Activated T-helper 17 cell treated with anti-CD3 and anti-CD28 coated beads, Interleukin-2, amount 50 U/mL, for 72 hours (primary cell): ENCODE data around the gene ANKRD17. TPM values are rescaled to one million over a fixed set of nuclear protein-coding genes. Genes with fewer than 3 reads are reported as not detected.
A peak's percentile ranks its signal among the peaks of the same experiment; 100 is the strongest.
"Not testable (repeated sequence)": the region's sequence is repeated elsewhere in the genome, so short reads cannot be mapped to it uniquely, and the experiment has no call there.

Experiments
- ATAC-seq: fragments of 150-1000 bp; cut with Tn5 transposase; replicated peaks from 2 replicates; pipeline ENCODE4 v1.10.0; 2021; ENCODE audit warnings: mild to moderate bottlenecking, moderate library complexity
- H3K27ac Mint-ChIP-seq: one replicate; pipeline ENCODE4 v1.8.0; 2022; ENCODE audit warnings: mixed read lengths
- H3K27me3 Mint-ChIP-seq: one replicate; pipeline ENCODE4 v1.8.0; 2022; ENCODE audit warnings: mixed read lengths
- H3K36me3 Mint-ChIP-seq: one replicate; pipeline ENCODE4 v1.8.0; 2022; ENCODE audit warnings: low read depth, mild to moderate bottlenecking, mixed read lengths
- H3K4me1 Mint-ChIP-seq: one replicate; pipeline ENCODE4 v1.8.0; 2022; ENCODE audit warnings: mixed read lengths
- H3K4me3 Mint-ChIP-seq: one replicate; pipeline ENCODE4 v1.8.0; 2022; ENCODE audit warnings: mild to moderate bottlenecking, mixed read lengths
- H3K9me3 Mint-ChIP-seq: one replicate; pipeline ENCODE4 v1.8.0; 2022; ENCODE audit warnings: mixed read lengths
- total RNA-seq, 2 donors: library from RNA; stranded (reverse); gene quantifications; one replicate each; pipeline ENCODE4 v1.2.3, GENCODE V29; 2022

ANKRD17 gene
- total RNA-seq, 2 donors from 2014 or later, result 46.7 to 70.7 TPM

DNA sequence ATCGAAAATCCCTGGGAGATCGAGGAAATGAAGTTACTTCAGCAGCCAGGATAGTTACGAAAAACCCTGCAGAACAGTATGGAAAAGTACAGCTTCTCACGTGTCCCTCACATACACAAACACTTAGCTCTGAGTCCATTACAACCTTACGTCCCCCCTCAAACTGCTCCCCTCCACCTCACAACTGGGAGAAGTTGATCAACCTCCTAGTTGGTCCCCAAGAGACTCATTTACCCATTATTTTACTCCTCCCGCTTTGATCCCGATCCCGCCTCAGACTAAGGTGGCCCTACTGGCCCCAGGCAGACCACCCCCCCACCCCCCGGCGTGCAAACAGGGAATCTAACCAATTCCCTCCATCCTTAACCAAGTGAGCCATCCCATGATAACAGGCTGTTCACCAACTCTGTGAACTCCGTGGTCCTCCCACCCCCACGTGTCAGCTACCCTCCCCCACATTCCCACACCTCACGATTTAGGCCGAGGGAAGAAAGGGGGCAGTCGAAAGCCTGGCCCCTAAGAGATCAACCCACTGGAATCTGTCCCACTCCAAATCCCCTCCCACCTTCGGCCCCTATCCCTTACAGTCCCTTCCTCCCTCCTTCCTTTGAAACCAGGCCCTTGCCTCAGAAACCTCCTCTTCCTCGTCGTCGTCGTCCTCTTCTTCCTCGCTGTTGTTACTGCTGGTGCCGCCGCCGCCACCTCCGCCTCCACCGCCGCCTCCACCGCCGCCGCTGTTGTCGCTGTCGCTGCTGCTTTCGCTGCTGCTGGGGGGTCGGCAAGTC, 755 bp downstream of the ANKRD17 start:
- Mint-ChIP-seq H3K9me3 (no peaks in the 10 kb centered on the region), H3K27ac (peak overlapping the region; percentile 100), H3K36me3 (peaks cover 65% of the 10 kb centered on the region), H3K4me3 (peak overlapping the region; percentile 99), H3K27me3 (no peaks in the 10 kb centered on the region), H3K4me1 (peaks cover 14% of the 10 kb centered on the region)
- peak; percentile 2 for ATAC-seq

- Mint-ChIP-seq H3K27me3 (no peaks in the 10 kb centered on the region), H3K36me3 (peaks cover 71% of the 10 kb centered on the region), H3K27ac (peak overlapping the region; percentile 100), H3K4me1 (peaks cover 18% of the 10 kb centered on the region), H3K4me3 (peak overlapping the region; percentile 99), H3K9me3 (no peaks in the 10 kb centered on the region)
- ATAC-seq, result peak; percentile 36
Measured at GRCh38 chr4:73257234-73257633, 1.4 kb downstream of the ANKRD17 start.

DNA sequence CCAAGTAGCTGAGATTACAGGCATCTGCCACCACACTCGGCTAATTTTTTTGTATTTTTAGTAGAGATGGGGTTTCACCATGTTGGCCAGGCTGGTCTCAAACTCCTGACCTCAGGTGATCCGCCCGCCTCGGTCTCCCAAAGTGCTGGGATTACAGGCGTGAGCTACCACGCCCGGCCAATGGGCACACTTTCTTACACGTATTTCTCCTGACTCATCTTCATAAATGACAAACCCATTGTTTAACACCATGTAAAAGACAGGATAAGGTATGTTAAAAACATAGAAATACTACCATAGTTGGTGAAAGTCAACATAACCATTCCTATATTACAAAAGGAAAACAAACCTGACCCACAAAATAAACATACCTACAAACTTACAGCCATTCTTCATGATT, 2.8 kb downstream of the ANKRD17 start:
- H3K27me3 Mint-ChIP-seq, H3K27ac Mint-ChIP-seq, H3K9me3 Mint-ChIP-seq, ATAC-seq: not testable (repeated sequence)
- H3K4me1 Mint-ChIP-seq, result peaks cover 20% of the 10 kb centered on the region
- peaks cover 82% of the 10 kb centered on the region for H3K36me3 Mint-ChIP-seq
- peak overlapping the region; percentile 99 for H3K4me3 Mint-ChIP-seq

- Mint-ChIP-seq H3K4me3 (peak overlapping the region; percentile 12), H3K36me3 (peaks cover 88% of the 10 kb centered on the region), H3K9me3 (no peaks in the 10 kb centered on the region), H3K4me1 (peaks cover 20% of the 10 kb centered on the region), H3K27ac (no peak overlapping the region), H3K27me3 (no peaks in the 10 kb centered on the region)
- ATAC-seq, result peak; percentile 72
Measured at GRCh38 chr4:73252001-73252400, 6.6 kb downstream of the ANKRD17 start.

- no peak overlapping the region for H3K4me3 Mint-ChIP-seq
- peaks cover 20% of the 10 kb centered on the region for H3K4me1 Mint-ChIP-seq
- no peaks in the 10 kb centered on the region for H3K9me3 Mint-ChIP-seq
- ATAC-seq, result no peak
- H3K36me3 Mint-ChIP-seq, result peaks cover 86% of the 10 kb centered on the region
- no peaks in the 10 kb centered on the region for H3K27me3 Mint-ChIP-seq
- no peak overlapping the region for H3K27ac Mint-ChIP-seq
Measured at GRCh38 chr4:73251384-73251783, 7.2 kb downstream of the ANKRD17 start.

DNA sequence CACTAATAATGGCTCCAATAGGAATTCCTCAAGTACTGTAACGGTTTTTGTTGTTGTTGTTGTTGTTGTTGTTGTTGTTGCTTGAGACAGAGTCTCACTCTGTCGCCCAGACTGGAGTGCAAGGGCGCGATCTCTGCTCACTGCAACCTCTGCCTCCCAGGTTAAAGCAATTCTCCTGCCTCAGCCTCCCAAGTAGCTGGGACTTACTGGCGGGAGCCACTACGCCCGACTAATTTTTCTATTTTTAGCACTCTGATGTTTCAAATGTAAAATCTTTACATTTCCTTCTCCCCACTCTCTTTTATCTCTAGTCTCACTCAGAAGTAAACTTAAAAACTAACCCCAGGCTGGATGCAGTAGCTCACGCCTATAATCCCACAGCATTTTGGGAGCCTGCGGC, 8.0 kb downstream of the ANKRD17 start:
- peaks cover 27% of the 10 kb centered on the region for H3K4me1 Mint-ChIP-seq
- no peak for ATAC-seq
- H3K4me3 Mint-ChIP-seq, result no peak overlapping the region
- H3K9me3 Mint-ChIP-seq, result no peaks in the 10 kb centered on the region
- no peaks in the 10 kb centered on the region for H3K27me3 Mint-ChIP-seq
- no peak overlapping the region for H3K27ac Mint-ChIP-seq
- peaks cover 86% of the 10 kb centered on the region for H3K36me3 Mint-ChIP-seq

- ATAC-seq, result no peak
- H3K27me3 Mint-ChIP-seq, result no peaks in the 10 kb centered on the region
- no peak overlapping the region for H3K4me3 Mint-ChIP-seq
- H3K27ac Mint-ChIP-seq, result no peak overlapping the region
- no peaks in the 10 kb centered on the region for H3K9me3 Mint-ChIP-seq
- peaks cover 84% of the 10 kb centered on the region for H3K36me3 Mint-ChIP-seq
- H3K4me1 Mint-ChIP-seq, result peaks cover 34% of the 10 kb centered on the region
Measured at GRCh38 chr4:73248821-73249220, 9.8 kb downstream of the ANKRD17 start.

DNA sequence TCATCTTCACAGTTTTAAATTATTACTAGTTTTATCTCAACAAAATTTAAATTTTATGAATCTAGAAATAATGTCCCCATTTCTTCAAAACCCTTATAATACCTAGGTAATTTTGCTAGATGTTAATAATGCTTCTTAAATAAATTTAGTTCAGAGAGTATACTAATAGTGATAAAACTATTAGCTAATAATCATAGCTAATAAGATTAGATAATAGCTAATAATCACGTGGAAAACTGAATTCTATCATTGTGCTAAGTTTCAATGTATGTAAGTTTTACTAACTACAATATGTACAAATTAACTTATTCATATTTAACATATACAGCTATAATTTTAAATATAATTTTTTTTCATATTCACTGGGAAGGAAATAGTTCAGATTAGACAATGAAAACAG, 10.2 kb downstream of the ANKRD17 start:
- H3K27ac Mint-ChIP-seq, result no peak overlapping the region
- no peak overlapping the region for H3K4me3 Mint-ChIP-seq
- H3K27me3 Mint-ChIP-seq, result no peaks in the 10 kb centered on the region
- no peaks in the 10 kb centered on the region for H3K9me3 Mint-ChIP-seq
- H3K4me1 Mint-ChIP-seq, result peaks cover 33% of the 10 kb centered on the region
- ATAC-seq, result no peak
- peaks cover 84% of the 10 kb centered on the region for H3K36me3 Mint-ChIP-seq

GRCh38 chr4:73247100-73247499, 11.5 kb downstream of the ANKRD17 start:
- H3K27ac Mint-ChIP-seq, result no peak overlapping the region
- peaks cover 31% of the 10 kb centered on the region for H3K4me1 Mint-ChIP-seq
- no peak for ATAC-seq
- H3K4me3 Mint-ChIP-seq, result no peak overlapping the region
- no peaks in the 10 kb centered on the region for H3K9me3 Mint-ChIP-seq
- H3K36me3 Mint-ChIP-seq, result peaks cover 82% of the 10 kb centered on the region
- no peaks in the 10 kb centered on the region for H3K27me3 Mint-ChIP-seq

- Mint-ChIP-seq H3K27ac (peak overlapping the region; percentile 86), H3K4me3 (peak overlapping the region; percentile 65), H3K4me1 (peaks cover 30% of the 10 kb centered on the region), H3K36me3 (peaks cover 78% of the 10 kb centered on the region), H3K9me3 (no peaks in the 10 kb centered on the region), H3K27me3 (no peaks in the 10 kb centered on the region)
- ATAC-seq, result peak; percentile 83
Measured at GRCh38 chr4:73245955-73246354, 12.6 kb downstream of the ANKRD17 start.

GRCh38 chr4:73244945-73245601, 13.5 kb downstream of the ANKRD17 start:
- Mint-ChIP-seq H3K9me3 (no peaks in the 10 kb centered on the region), H3K27ac (peak overlapping the region; percentile 86), H3K4me3 (peak overlapping the region; percentile 65), H3K36me3 (peaks cover 71% of the 10 kb centered on the region), H3K27me3 (no peaks in the 10 kb centered on the region), H3K4me1 (peaks cover 30% of the 10 kb centered on the region)
- ATAC-seq, result no peak

- H3K4me3 Mint-ChIP-seq, result no peak overlapping the region
- peaks cover 28% of the 10 kb centered on the region for H3K4me1 Mint-ChIP-seq
- H3K27me3 Mint-ChIP-seq, result no peaks in the 10 kb centered on the region
- H3K27ac Mint-ChIP-seq, result peak overlapping the region; percentile 20
- peaks cover 73% of the 10 kb centered on the region for H3K36me3 Mint-ChIP-seq
- no peaks in the 10 kb centered on the region for H3K9me3 Mint-ChIP-seq
- ATAC-seq, result no peak
Measured at GRCh38 chr4:73237044-73237443, 21.6 kb downstream of the ANKRD17 start.

GRCh38 chr4:73236151-73236550, 22.4 kb downstream of the ANKRD17 start:
- H3K9me3 Mint-ChIP-seq, result no peaks in the 10 kb centered on the region
- H3K36me3 Mint-ChIP-seq, result peaks cover 78% of the 10 kb centered on the region
- no peak for ATAC-seq
- no peak overlapping the region for H3K27ac Mint-ChIP-seq
- no peaks in the 10 kb centered on the region for H3K27me3 Mint-ChIP-seq
- peaks cover 34% of the 10 kb centered on the region for H3K4me1 Mint-ChIP-seq
- H3K4me3 Mint-ChIP-seq, result no peak overlapping the region

DNA sequence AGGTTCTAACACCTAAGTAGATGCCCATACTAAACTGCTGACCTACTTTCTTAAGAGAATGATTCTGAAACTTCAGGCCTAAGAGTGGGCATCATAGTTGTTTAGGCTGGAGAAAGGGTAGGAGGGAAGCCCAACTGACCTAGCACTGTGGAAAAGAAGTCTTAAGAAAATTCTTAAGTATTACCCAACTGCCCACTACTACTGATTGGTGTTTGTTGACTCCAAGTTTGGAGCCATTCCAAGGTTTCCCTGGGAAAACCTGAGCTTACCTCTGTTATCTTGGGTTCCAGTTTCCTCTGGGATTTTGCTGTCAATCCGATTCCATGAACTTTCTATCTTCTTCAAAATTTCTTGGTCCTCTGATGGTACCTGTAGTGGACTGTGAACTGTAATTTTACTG, 23.9 kb downstream of the ANKRD17 start:
- no peak overlapping the region for H3K4me3 Mint-ChIP-seq
- H3K4me1 Mint-ChIP-seq, result peaks cover 35% of the 10 kb centered on the region
- H3K27ac Mint-ChIP-seq, result no peak overlapping the region
- no peaks in the 10 kb centered on the region for H3K27me3 Mint-ChIP-seq
- no peaks in the 10 kb centered on the region for H3K9me3 Mint-ChIP-seq
- no peak for ATAC-seq
- H3K36me3 Mint-ChIP-seq, result peaks cover 81% of the 10 kb centered on the region
